Measurements from ENCODE around the gene PARP15.
"Not testable (repeated sequence)": the region's sequence is repeated elsewhere in the genome, so short reads cannot be mapped to it uniquely, and the experiment has no call there.

The PARP15 gene

GRCh38 chr3:122620399-122620798, 42.9 kb downstream of the PARP15 start:
- DNase-seq: no peak

- no peak for DNase-seq
Observed at GRCh38 chr3:122621112-122621511, 43.7 kb downstream of the PARP15 start.

GRCh38 chr3:122623031-122623829, 45.8 kb downstream of the PARP15 start:
- no peak for DNase-seq

- DNase-seq: no peak
Observed at GRCh38 chr3:122626515-122627180, 49.2 kb downstream of the PARP15 start.

- no peak for DNase-seq
Observed at GRCh38 chr3:122627301-122627700, 49.9 kb downstream of the PARP15 start.

- no peak for DNase-seq
Observed at GRCh38 chr3:122628567-122628966, 51.1 kb downstream of the PARP15 start.

GRCh38 chr3:122629763-122630162, 52.3 kb downstream of the PARP15 start:
- DNase-seq: no peak

- DNase-seq: no peak
Observed at GRCh38 chr3:122635789-122636188, 58.3 kb downstream of the PARP15 start.

GRCh38 chr3:122636697-122637096, 59.2 kb downstream of the PARP15 start:
- no peak for DNase-seq

GRCh38 chr3:122640437-122640999, 63.1 kb downstream of the PARP15 start:
- no peak for DNase-seq

GRCh38 chr3:122642935-122643334, 65.5 kb downstream of the PARP15 start:
- DNase-seq: no peak

- peak in 1 of 6 experiments; percentile 45 for DNase-seq
Observed at GRCh38 chr3:122646146-122646988, 68.9 kb downstream of the PARP15 start.

- DNase-seq: not testable (repeated sequence)
Observed at GRCh38 chr3:122651233-122651907, 73.9 kb downstream of the PARP15 start.

- not testable (repeated sequence) for DNase-seq
Observed at GRCh38 chr3:122651962-122652361, 74.5 kb downstream of the PARP15 start.

GRCh38 chr3:122658336-122658735, 80.9 kb downstream of the PARP15 start:
- not testable (repeated sequence) for DNase-seq

GRCh38 chr3:122660297-122660974, 83.0 kb downstream of the PARP15 start:
- no peak for DNase-seq

- no peak for DNase-seq
Observed at GRCh38 chr3:122661633-122662032, 84.2 kb downstream of the PARP15 start.

GRCh38 chr3:122662505-122662904, 85.1 kb downstream of the PARP15 start:
- no peak for DNase-seq

- no peak for DNase-seq
Observed at GRCh38 chr3:122665226-122665786, 87.9 kb downstream of the PARP15 start.

- no peak for DNase-seq
Observed at GRCh38 chr3:122665881-122666280, 88.4 kb downstream of the PARP15 start.

GRCh38 chr3:122668930-122669730, 91.7 kb downstream of the PARP15 start:
- DNase-seq: no peak
